Mucosa of rectum (tissue), 2 donors: ENCODE data around the gene OPCML.

Experiments used
- H3K27ac ChIP-seq, 2 donors: one replicate each; pipeline ENCODE4 v1.7.0; 2013; ENCODE audit warnings: inconsistent platforms in 2 of 2, low read depth in 2 of 2, low read length in 2 of 2
- H3K27me3 ChIP-seq, 2 donors: one replicate each; pipeline ENCODE4 v1.7.0; 2013; ENCODE audit warnings: low read length in 2 of 2; ENCODE audit not compliant: control insufficient read depth in 2 of 2, insufficient read depth in 2 of 2
- H3K36me3 ChIP-seq, 2 donors: one replicate each; pipeline ENCODE4 v1.7.0; 2013; ENCODE audit warnings: low read length in 2 of 2; ENCODE audit not compliant: control insufficient read depth in 2 of 2, insufficient read depth in 2 of 2
- H3K4me1 ChIP-seq, 2 donors: one replicate each; pipeline ENCODE4 v1.7.0; 2013; ENCODE audit warnings: low read length in 2 of 2, mild to moderate bottlenecking in 1 of 2; ENCODE audit not compliant: control insufficient read depth in 2 of 2, insufficient read depth in 2 of 2
- H3K4me3 ChIP-seq, 2 donors: one replicate each; pipeline ENCODE4 v1.7.0; 2013; ENCODE audit warnings: low read length in 2 of 2
- H3K9ac ChIP-seq, 2 donors: one replicate each; pipeline ENCODE4 v1.7.0; 2013; ENCODE audit warnings: low read length in 2 of 2, low read depth in 1 of 2, mild to moderate bottlenecking in 1 of 2
- H3K9me3 ChIP-seq, 2 donors: one replicate each; pipeline ENCODE4 v1.7.0; 2013; ENCODE audit warnings: low read length in 2 of 2; ENCODE audit not compliant: control insufficient read depth in 2 of 2
- donor health status: healthy.
- donor health status: Normal muscosa, but diverticular disease.

The OPCML gene

DNA sequence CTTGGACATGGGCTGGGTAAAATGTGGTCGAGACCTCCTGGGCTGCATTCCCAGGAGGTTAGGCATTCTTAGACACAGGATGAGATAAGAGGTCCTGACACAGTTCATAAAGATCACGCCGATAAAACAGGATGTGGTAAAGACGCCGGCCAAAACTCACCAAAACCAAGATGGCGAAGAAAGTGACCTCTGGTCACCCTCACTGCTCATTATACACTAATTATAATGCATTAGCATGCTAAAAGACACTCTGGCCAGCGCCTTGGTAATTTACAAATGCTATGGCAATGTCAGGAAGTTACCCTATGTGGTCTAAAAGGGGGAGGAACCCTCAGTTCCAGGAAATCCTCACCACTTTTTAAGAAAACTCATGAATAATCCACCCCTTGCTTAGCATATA is 983.3 kb downstream of the OPCML start:
- H3K4me1 ChIP-seq: no peaks in the 10 kb centered on the region
- no peaks in the 10 kb centered on the region for H3K9me3 ChIP-seq
- no peak overlapping the region for H3K9ac ChIP-seq
- H3K27me3 ChIP-seq: no peaks in the 10 kb centered on the region
- no peaks in the 10 kb centered on the region for H3K36me3 ChIP-seq
- H3K27ac ChIP-seq: no peak overlapping the region
- H3K4me3 ChIP-seq: no peak overlapping the region

DNA sequence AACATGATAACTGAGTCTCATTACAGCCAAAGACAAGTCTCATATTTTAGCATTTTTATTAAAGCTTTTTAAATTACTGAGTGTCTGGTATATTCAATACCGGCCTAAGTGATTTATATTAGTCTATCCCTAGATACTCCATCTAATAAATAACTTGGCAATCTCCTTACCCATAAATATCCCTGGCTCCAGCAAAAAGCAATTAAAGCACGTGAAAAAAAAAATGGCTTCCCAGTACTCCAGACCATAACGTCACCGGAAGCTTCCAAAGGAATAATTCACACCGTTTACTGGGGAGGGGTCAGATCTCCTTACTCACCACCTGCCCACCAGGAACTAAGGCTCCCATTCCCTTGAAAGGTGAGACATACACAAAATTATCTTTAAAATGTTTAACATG is 988.3 kb downstream of the OPCML start:
- Histone ChIP-seq H3K36me3 (no peaks in the 10 kb centered on the region), H3K27ac (no peak overlapping the region), H3K9ac (no peak overlapping the region), H3K4me3 (no peak overlapping the region), H3K9me3 (no peaks in the 10 kb centered on the region), H3K27me3 (no peaks in the 10 kb centered on the region), H3K4me1 (no peaks in the 10 kb centered on the region)

DNA sequence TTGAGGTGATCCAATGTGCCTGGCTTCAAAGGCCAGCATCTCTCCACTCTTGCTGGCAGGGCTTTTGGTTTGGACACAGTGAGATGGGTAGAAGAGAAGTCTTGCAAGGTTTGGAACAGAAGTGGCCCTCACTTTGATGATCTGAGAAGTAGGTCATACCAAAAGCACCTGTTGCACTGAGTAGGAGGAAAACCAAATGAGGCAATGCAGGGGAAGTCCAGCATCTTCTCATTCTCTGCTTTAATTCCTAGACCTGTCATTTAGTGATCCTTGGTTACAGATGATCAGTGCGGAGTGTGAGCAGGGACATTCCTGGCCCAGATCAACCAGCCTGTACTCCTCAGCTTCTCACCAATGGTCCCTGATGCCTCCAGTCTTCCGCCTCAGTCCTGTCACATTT is 990.5 kb downstream of the OPCML start:
- no peaks in the 10 kb centered on the region for H3K4me1 ChIP-seq
- no peaks in the 10 kb centered on the region for H3K36me3 ChIP-seq
- H3K9ac ChIP-seq: no peak overlapping the region
- no peaks in the 10 kb centered on the region for H3K27me3 ChIP-seq
- no peak overlapping the region for H3K4me3 ChIP-seq
- H3K9me3 ChIP-seq: no peaks in the 10 kb centered on the region
- no peak overlapping the region for H3K27ac ChIP-seq

DNA sequence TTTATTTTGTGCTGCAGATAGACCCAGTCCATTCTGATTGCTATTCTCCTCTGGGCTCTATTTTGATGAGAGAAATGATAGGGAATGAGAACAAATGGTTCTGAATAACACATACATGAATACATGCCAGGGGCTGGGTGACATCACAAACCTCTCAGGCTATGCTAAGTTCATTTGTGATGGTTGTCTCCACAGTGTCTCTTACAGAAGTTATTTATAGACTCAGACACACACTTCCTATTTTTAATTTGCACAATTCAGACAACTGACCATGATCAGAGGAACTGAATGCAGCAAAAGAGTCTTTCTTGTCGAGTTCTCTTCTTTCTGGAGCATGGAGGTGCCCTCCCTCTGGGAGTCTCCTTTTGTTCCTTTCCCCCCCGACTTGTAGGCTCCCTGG is 991.7 kb downstream of the OPCML start:
- no peaks in the 10 kb centered on the region for H3K27me3 ChIP-seq
- H3K9me3 ChIP-seq: no peaks in the 10 kb centered on the region
- no peaks in the 10 kb centered on the region for H3K4me1 ChIP-seq
- no peak overlapping the region for H3K9ac ChIP-seq
- no peak overlapping the region for H3K4me3 ChIP-seq
- H3K36me3 ChIP-seq: no peaks in the 10 kb centered on the region
- no peak overlapping the region for H3K27ac ChIP-seq

DNA sequence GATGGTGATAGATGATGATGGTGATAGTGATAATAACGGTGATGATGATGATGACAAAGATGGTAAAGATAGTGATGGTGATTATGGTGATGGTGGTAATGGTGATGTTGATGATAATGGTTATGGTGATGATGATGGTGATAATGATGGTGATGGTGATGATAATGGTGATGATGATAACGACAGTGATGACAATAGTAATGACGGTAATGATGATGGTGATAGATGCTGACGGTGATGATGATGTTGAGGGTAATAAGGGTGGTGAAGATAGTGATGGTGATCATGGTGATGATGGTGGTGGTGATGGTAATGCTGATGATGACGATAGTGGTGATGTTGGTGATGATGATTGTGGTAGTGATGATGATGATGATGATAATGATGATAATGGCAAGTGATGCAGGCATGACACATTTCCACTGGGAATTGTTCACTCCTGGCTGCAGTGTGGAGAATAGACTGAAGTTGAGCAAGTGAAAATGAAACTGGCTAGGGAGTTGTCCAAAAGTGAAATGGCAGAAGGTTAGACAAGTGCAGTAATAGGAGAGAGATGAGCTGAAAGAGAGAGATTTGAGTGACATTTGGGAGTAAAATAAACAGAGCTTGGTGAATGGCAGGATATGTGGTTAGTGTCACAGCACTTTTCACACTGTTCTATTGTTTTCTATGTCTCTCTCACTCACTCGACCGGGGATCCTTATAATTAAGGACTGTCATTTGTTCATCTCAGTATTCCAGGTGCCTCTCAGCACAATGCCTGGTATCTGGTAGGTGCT is 992.5 kb downstream of the OPCML start:
- no peak overlapping the region for H3K4me3 ChIP-seq
- H3K9me3 ChIP-seq: no peaks in the 10 kb centered on the region
- no peaks in the 10 kb centered on the region for H3K4me1 ChIP-seq
- no peaks in the 10 kb centered on the region for H3K36me3 ChIP-seq
- H3K9ac ChIP-seq: no peak overlapping the region
- H3K27ac ChIP-seq: no peak overlapping the region
- no peaks in the 10 kb centered on the region for H3K27me3 ChIP-seq

DNA sequence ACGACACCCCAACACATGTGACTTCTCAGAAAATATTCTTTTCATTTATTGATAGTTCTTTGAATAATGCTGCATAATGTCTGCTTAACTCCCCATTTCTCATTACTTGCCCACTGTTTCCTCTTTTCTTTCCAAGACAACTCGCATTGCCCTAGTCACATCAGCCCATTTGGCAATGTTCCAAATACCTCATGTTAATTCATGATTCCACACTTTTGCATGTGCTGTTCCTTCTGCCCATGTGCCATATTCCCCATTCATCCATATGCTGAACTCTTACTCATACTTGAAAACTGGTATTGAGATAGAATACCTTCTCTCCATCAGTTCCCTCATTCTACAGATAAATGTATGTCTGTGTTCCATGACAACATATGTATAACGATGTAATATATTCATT is 993.7 kb downstream of the OPCML start:
- no peaks in the 10 kb centered on the region for H3K4me1 ChIP-seq
- no peaks in the 10 kb centered on the region for H3K9me3 ChIP-seq

DNA sequence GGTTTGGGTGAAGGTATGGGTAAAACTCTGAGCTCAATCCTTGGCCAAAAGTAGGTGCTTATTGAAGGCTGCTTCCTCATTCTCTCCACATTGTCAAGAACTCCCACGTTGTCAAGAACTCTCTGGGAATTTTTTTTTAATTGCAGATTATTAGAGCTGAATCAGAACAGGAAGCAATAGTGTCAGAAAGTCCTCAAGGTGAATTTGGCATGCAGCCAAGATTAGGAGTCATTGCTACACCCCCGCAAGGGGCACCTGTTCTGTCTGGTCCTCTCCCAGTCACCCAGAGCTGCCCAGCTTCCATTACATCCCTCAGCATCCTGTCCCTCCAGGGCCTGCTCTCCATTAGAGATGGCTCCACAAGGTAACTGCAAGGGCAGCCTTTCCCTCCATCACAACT is 996.5 kb downstream of the OPCML start:
- Histone ChIP-seq H3K36me3 (no peaks in the 10 kb centered on the region), H3K27ac (no peak overlapping the region), H3K4me3 (no peak overlapping the region), H3K9me3 (no peaks in the 10 kb centered on the region), H3K27me3 (no peaks in the 10 kb centered on the region), H3K9ac (no peak overlapping the region), H3K4me1 (no peaks in the 10 kb centered on the region)

More for the DNA sequence above, 993.7 kb downstream of the OPCML start:
- Histone ChIP-seq H3K4me3 (no peak overlapping the region), H3K27ac (no peak overlapping the region), H3K36me3 (no peaks in the 10 kb centered on the region), H3K27me3 (no peaks in the 10 kb centered on the region), H3K9ac (no peak overlapping the region)

DNA sequence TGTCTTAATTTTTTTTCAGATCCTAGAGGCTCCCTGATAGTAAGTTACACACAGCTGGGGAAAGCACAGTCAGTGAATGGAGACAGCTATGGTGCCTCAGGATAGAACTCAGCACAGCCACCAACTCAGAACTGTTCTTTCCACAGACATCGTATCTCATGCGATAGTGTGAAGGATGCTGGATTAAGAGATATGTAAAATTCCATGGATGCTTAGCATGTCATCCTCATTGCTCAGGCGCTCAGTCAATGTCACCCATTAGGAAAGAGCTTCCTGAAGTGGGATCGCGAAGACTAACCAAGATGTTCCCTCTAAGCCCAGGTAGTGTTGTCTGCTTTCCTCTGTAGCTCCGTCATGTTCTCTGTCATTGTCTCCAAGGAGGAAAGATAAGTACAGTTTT is 1000.4 kb downstream of the OPCML start:
- H3K27ac ChIP-seq: no peak overlapping the region
- H3K9ac ChIP-seq: no peak overlapping the region
- H3K36me3 ChIP-seq: no peaks in the 10 kb centered on the region
- no peak overlapping the region for H3K4me3 ChIP-seq
- no peaks in the 10 kb centered on the region for H3K4me1 ChIP-seq
- no peaks in the 10 kb centered on the region for H3K9me3 ChIP-seq
- no peaks in the 10 kb centered on the region for H3K27me3 ChIP-seq

DNA sequence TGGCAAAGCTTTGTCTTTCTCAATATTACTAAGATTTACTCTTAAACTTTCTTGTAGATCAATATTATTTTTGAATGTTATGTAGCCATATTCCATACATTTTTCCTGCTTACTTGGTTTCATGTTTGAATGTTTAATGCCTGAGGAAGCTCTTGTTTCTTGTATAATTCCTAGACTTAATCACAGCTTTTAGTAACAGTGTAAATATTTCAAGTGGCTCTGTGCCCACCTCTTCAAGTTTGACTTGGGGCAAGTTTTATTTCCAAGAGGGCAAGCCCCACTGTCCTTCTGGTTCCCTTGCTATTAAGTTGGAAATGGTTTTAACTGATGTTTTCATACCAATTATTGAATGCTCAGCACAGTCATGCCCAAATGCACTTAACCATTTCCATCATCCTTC is 1004.1 kb downstream of the OPCML start:
- H3K4me3 ChIP-seq: no peak overlapping the region
- no peak overlapping the region for H3K27ac ChIP-seq
- no peaks in the 10 kb centered on the region for H3K9me3 ChIP-seq
- no peaks in the 10 kb centered on the region for H3K27me3 ChIP-seq
- H3K9ac ChIP-seq: no peak overlapping the region
- no peaks in the 10 kb centered on the region for H3K4me1 ChIP-seq
- no peaks in the 10 kb centered on the region for H3K36me3 ChIP-seq

DNA sequence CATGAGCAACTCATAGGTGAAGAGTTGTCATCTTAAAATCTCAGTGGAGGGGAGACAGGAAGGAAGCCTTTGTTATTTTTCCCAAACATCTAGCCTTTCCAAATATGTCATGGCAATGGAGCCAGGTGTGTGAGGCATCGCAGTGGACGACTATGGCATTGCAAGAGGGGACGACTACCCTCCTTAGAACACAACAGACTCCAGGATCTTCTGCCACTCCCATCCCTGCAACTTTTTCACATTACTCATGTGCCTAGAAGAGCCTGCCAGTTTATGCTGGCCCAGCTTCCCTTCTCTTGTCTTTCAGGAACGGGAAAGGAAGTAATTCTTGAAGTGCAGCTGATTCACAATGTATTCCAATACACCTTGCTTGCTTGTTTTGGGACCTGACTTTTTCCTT is 1008.4 kb downstream of the OPCML start:
- Histone ChIP-seq H3K27me3 (no peaks in the 10 kb centered on the region), H3K4me1 (no peaks in the 10 kb centered on the region), H3K27ac (no peak overlapping the region), H3K9me3 (no peaks in the 10 kb centered on the region), H3K9ac (no peak overlapping the region), H3K4me3 (no peak overlapping the region), H3K36me3 (no peaks in the 10 kb centered on the region)

DNA sequence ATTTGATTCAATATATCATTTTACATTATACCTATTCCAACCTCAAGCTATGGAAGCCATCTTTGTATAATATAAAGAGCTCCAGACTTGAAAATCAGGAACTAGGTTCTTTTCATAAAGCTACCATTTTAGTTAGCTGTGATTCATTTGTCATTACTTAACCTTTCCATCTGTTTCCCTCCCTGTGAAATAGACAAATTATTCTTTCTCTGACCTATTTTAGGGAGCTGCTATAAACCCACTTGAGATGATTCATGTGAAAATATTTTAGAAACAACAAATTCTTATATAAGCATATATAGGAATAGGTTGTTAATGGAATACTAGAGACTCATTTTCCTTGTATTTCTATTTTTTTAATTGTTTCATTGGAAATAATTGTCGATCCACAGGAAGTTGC is 1012.1 kb downstream of the OPCML start:
- Histone ChIP-seq H3K27me3 (no peaks in the 10 kb centered on the region), H3K36me3 (no peaks in the 10 kb centered on the region), H3K4me3 (no peak overlapping the region), H3K4me1 (no peaks in the 10 kb centered on the region), H3K9ac (no peak overlapping the region), H3K27ac (no peak overlapping the region), H3K9me3 (no peaks in the 10 kb centered on the region)
